Pancreas (tissue), 10 donors: ENCODE data around the gene RANBP3. TPM values are rescaled to one million over a fixed set of nuclear protein-coding genes. Genes with fewer than 3 reads are reported as not detected.

ENCODE experiments used
- ATAC-seq, 4 donors: fragments of 200-7000 bp; cut with Tn5 transposase; one replicate each; pipeline versions ENCODE4 v1.8.0 to v1.9.1; 2020; ENCODE audit warnings: mild to moderate bottlenecking in 4 of 4, moderate library complexity in 4 of 4
- DNase-seq, 6 donors: peaks; one replicate each; pipeline ENCODE4 v3.0.0-alpha.2; 2020
- FAIRE-seq: peaks from 2 replicates; lab custom pipeline; 2012; peaks lifted over from hg19 to GRCh38; lab: Jason Lieb, UNC
- H3K27ac ChIP-seq, 4 donors: fragments of 200-600 bp; sonication (generic); 1 replicate in 3 of 4; 2 replicates in 1 of 4; pipeline versions ENCODE4 v1.5.0 to v1.8.0; 2020
- H3K27me3 ChIP-seq, 4 donors: fragments of 200-600 bp; one replicate each; pipeline ENCODE4 v1.8.0; 2021
- H3K36me3 ChIP-seq, 3 donors: fragments of 200-600 bp; sonication (generic) in 1 of 3; one replicate each; pipeline versions ENCODE4 v1.5.0 to v1.8.0; 2020 to 2021
- H3K4me1 ChIP-seq, 3 donors: fragments of 200-600 bp; one replicate each; pipeline ENCODE4 v1.8.0; 2021
- H3K4me3 ChIP-seq, 4 donors: fragments of 200-600 bp; sonication (generic) in 2 of 4; one replicate each; pipeline versions ENCODE4 v1.5.0 to v1.8.0; 2020 to 2021
- H3K9me3 ChIP-seq, 4 donors: fragments of 200-600 bp; one replicate each; pipeline ENCODE4 v1.8.0; 2021
- CTCF ChIP-seq, 4 donors: fragments of 200-600 bp; sonication (generic) in 3 of 4; IDR thresholded peaks; one replicate each; pipeline versions ENCODE4 v1.5.0 to v1.8.0; 2021; ENCODE audit warnings: antibody characterized with exemption in 4 of 4
- WGBS, 2 donors: extraction: QIAGEN DNeasy Blood & Tissue Kit; methylation state at CpG; one replicate each; pipeline ENCODE4 v1.1.7; 2013; 5-methylcytosine and 5-hydroxymethylcytosine counted together
- intact Hi-C, 3 donors: fragments of 100-400 bp; cut with DNase I; formaldehyde crosslinking; loops; one replicate each; pipeline versions ENCODE4 v1.11.1 to v1.14.2; 2022
- polyA plus RNA-seq, 2 donors: library from polyadenylated mRNA; stranded (reverse); fragments of 200-250 nt; gene quantifications; one replicate each; pipeline ENCODE4 v1.2.3, GENCODE V29; 2013
- total RNA-seq, 6 donors: library from RNA; stranded (reverse); fragmentation: NEBNext Ultra II Directional in 4 of 6; extraction: Animal tissue kit (Norgen Biotek cat#: 25700) in 4 of 6; gene quantifications; one replicate each; pipeline versions ENCODE4 v1.2.1 to v1.2.4, GENCODE V29; 2021 to 2023
- donor health status: healthy with polysubstance abuse.
- donor health status: DM: no; HTN: no; CAD: no; lungs with moderate emphysema.
- donor health status: DM: no; HTN: no; CAD: no.
- donor health status: control.
- donor health status: control.
- donor health status: Bipolar disorder and iron deficiency.
- donor health status: DM: yes; HTN: yes; CAD: no.
- donor health status: DM: no; HTN: no; CAD: no.
- donor health status: DM: no; HTN: no; CAD: no.
- donor health status: DM: yes; HTN: yes; CAD: no.

The RANBP3 gene
- total and polyA plus RNA-seq, 8 donors, result 27.6 to 42.2 (median 34.7) TPM

DNA sequence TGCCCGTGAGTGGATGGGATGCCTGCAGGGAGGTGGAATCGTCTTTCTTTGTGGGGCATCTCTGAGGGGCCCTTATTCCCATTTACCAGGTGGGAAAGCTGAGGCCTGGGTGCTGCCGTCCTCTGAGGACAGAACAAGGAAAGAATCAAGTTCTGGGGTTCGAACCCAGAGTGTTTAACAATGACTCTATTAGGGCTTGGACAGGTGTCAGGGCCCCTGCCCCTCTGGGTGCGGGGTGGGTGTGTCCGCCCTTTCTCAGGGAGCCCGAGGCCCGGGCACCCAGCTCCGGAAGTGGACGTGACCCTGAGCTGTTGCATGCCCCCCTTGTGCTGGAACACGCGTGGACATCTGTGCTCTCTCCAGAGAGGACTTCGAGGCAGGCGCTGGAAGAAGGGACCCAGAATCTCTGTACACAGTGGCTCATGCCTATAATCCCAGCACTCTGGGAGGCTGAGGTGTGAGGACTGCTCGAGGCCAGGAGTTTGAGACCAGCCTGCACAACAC is 85.1 kb downstream of the RANBP3 start:
- Histone ChIP-seq H3K27me3 (no peaks in the 10 kb centered on the region), H3K36me3 (peaks cover 0 to 16% (median 12%) of the 10 kb centered on the region in 3 donors), H3K4me3 (no peak overlapping the region), H3K4me1 (no peaks in the 10 kb centered on the region), H3K9me3 (no peaks in the 10 kb centered on the region), H3K27ac (no peak overlapping the region)
- FAIRE-seq (no peak), ATAC-seq (peak in 2 of 4 donors; percentile 3 to 5), DNase-seq (no peak)
- 35 to 43% methylated on average over 15 of the region's 15 CpGs for WGBS, 2 donors
- no peak for TF ChIP-seq CTCF (IDR thresholded peaks at IDR 0.05)
- intact Hi-C loops, result loop anchor here in 1 of 3 donors (5.0 kb wide), 1 partner anchor 86 kb away; the partner anchor contains the start of gene NRTN

DNA sequence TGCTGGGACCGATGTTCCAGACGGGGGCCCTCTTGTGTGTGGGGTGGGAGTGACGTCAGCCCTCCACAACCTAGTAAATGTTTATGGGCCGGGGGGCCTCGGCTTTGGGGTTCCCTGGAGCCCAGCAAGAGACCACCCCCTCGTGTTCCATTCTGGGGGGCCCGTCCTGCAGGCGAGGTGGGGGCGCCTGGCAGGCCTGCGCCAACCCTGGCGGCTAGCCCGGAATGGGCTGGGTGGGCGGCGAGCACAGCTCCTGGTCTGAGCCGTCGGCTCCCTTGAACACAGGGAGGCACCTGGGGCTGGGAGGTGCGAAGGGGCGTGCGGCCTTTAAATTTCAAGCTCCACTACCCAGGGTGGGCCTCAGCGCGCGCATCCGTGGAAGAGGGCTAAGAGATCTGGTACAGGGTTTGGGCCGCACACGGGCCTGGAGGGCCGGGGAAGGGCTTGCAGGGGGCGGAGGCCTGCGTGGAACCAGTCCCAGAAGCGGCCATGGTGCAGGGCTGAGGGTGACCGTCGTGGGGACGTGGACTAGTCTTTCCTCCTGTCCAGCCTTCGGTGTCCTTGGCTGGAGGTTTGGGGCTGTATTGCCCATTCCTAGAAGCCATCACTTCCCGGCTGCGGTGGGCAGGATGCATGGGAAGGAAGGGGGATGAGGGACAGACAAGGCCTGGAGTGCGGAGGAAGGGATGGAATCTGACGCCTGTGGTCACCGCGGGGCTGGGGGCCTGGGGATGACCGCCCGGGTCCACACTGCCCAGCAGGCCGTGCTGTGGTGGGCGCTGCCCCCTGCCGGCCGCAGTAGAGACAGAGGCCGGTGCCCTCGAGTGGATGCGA is 85.8 kb downstream of the RANBP3 start:
- FAIRE-seq (no peak), DNase-seq (peak in 3 of 6 donors; percentile 46 to 73 (median 48)), ATAC-seq (peak; percentile 57 to 92 (median 80))
- H3K9me3 ChIP-seq, result no peaks in the 10 kb centered on the region
- no peak overlapping the region for H3K4me3 ChIP-seq
- WGBS, 2 donors, result 6 to 9% methylated on average over 48 of the region's 48 CpGs
- H3K4me1 ChIP-seq, result no peaks in the 10 kb centered on the region
- intact Hi-C loops, result loop anchor here in 1 of 3 donors (5.0 kb wide), 1 partner anchor 85 kb away; the partner anchor contains the start of gene NRTN
- no peak overlapping the region for H3K27ac ChIP-seq
- peak; percentile 38 to 68 (median 55) for TF ChIP-seq CTCF (IDR thresholded peaks at IDR 0.05)
- H3K36me3 ChIP-seq, result peaks cover 0 to 16% (median 12%) of the 10 kb centered on the region in 3 donors
- no peaks in the 10 kb centered on the region for H3K27me3 ChIP-seq

DNA sequence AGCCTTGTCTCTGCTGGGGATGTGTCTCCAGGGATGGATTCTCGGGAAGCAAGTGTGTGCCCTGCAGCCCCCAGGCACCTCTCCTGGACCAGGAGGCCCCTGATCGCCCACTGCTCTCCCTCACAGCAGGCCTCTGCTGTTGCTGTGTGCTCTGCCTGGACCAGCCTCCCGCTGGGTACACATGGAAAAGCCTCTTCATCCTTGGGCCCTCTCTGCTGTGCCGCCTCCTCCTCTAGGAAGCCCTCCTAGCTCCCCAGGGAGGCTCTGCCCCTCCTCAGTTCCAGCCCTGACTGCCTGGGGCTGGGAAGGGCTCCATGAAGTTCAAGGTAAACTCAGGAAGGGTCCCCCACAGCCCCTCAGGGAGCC is 86.4 kb downstream of the RANBP3 start:
- intact Hi-C loops, result loop anchor here in 1 of 3 donors (5.0 kb wide), 1 partner anchor 84 kb away; the partner anchor contains the start of gene NRTN
- FAIRE-seq (no peak), ATAC-seq (peak in 1 of 4 donors; percentile 2), DNase-seq (no peak)
- peaks cover 0 to 14% (median 11%) of the 10 kb centered on the region in 3 donors for H3K36me3 ChIP-seq
- H3K4me3 ChIP-seq, result no peak overlapping the region
- no peaks in the 10 kb centered on the region for H3K27me3 ChIP-seq
- H3K27ac ChIP-seq, result no peak overlapping the region
- WGBS, 2 donors, result 61 to 74% methylated on average over 4 of the region's 4 CpGs
- TF ChIP-seq CTCF (IDR thresholded peaks at IDR 0.05), result no peak
- H3K4me1 ChIP-seq, result no peaks in the 10 kb centered on the region
- H3K9me3 ChIP-seq, result no peaks in the 10 kb centered on the region

DNA sequence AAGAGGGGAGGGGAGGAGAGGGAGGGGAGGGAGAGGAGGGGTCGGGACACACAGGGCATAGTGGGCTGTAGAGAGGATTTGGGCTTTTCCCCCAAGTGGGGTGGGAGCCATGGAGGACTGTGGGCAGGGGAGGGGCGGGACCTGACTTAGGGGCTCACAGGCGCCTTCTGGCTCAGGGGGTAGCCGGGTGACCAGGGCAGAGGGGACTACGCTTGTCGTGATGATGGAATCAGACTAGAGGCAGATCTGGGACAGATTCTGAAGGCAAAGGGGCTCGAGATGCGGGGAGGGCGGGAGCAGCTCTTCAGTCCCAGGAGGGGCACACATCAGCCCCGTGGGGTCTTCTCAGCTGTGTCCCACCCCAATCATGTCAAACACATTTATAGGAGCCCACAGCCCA is 87.8 kb downstream of the RANBP3 start:
- TF ChIP-seq CTCF (IDR thresholded peaks at IDR 0.05), result no peak
- Histone ChIP-seq H3K9me3 (no peaks in the 10 kb centered on the region), H3K27ac (no peak overlapping the region), H3K27me3 (no peaks in the 10 kb centered on the region), H3K36me3 (peaks cover 0 to 1% (median 0%) of the 10 kb centered on the region in 3 donors), H3K4me1 (no peaks in the 10 kb centered on the region), H3K4me3 (no peak overlapping the region)
- ATAC-seq (no peak), FAIRE-seq (no peak), DNase-seq (no peak)
- WGBS, 2 donors, result 41 to 61% methylated on average over 10 of the region's 10 CpGs
- intact Hi-C loops, result loop anchor here in 1 of 3 donors (5.0 kb wide), 1 partner anchor 83 kb away; the partner anchor contains the start of gene NRTN
